Trophoblast cell (in vitro differentiated cells and primary cell): Measurements from ENCODE around the gene PEPD.

Source experiments
- DNase-seq, 2 donors: peaks; one replicate each; pipeline ENCODE4 v3.0.0-alpha.2; 2016
- H2AFZ ChIP-seq: 2 replicates; pipeline ENCODE4 v1.6.1; 2013; ENCODE audit warnings: low read length, moderate library complexity, mild to moderate bottlenecking; ENCODE audit not compliant: insufficient read depth, poor library complexity
- H2AK5ac ChIP-seq: 2 replicates; pipeline ENCODE4 v1.6.1; 2013; ENCODE audit warnings: mild to moderate bottlenecking, low read length
- H2BK120ac ChIP-seq: 2 replicates; pipeline ENCODE4 v1.6.1; 2013; ENCODE audit warnings: low read length, mild to moderate bottlenecking, moderate library complexity; ENCODE audit not compliant: insufficient read depth, poor library complexity
- H2BK12ac ChIP-seq: 2 replicates; pipeline ENCODE4 v1.6.1; 2013; ENCODE audit warnings: mild to moderate bottlenecking, low read length, moderate library complexity
- H2BK5ac ChIP-seq: 2 replicates; pipeline ENCODE4 v1.6.1; 2013; ENCODE audit warnings: low read length, low read depth, moderate library complexity, mild to moderate bottlenecking; ENCODE audit not compliant: poor library complexity
- H3K14ac ChIP-seq: 2 replicates; pipeline ENCODE4 v1.6.1; 2013; ENCODE audit warnings: mild to moderate bottlenecking, low read length
- H3K18ac ChIP-seq: 2 replicates; pipeline ENCODE4 v1.6.1; 2013; ENCODE audit warnings: mild to moderate bottlenecking, low read length
- H3K23ac ChIP-seq: 2 replicates; pipeline ENCODE4 v1.6.1; 2013; ENCODE audit warnings: low read length
- H3K27ac ChIP-seq: 2 replicates; pipeline ENCODE4 v1.5.1; 2013; ENCODE audit warnings: low read depth, mild to moderate bottlenecking, inconsistent platforms, low read length, moderate library complexity
- H3K27me3 ChIP-seq: 2 replicates; pipeline ENCODE4 v1.6.1; 2013; ENCODE audit warnings: inconsistent platforms, mild to moderate bottlenecking, low read length, moderate library complexity; ENCODE audit not compliant: insufficient read depth
- H3K36me3 ChIP-seq, 2 experiments: 1 replicate in 1 of 2; 2 replicates in 1 of 2; pipeline ENCODE4 v1.6.1; 2013; ENCODE audit warnings: low read length in 2 of 2, mild to moderate bottlenecking in 2 of 2, moderate library complexity in 1 of 2; ENCODE audit not compliant: insufficient read depth in 2 of 2, control insufficient read depth in 1 of 2
- H3K4ac ChIP-seq: 2 replicates; pipeline ENCODE4 v1.6.1; 2013; ENCODE audit warnings: low read depth, mild to moderate bottlenecking, low read length, moderate library complexity
- H3K4me1 ChIP-seq, 2 experiments: 1 replicate in 1 of 2; 2 replicates in 1 of 2; pipeline ENCODE4 v1.6.1; 2013; ENCODE audit warnings: low read length in 2 of 2, mild to moderate bottlenecking in 2 of 2, moderate library complexity in 1 of 2; ENCODE audit not compliant: insufficient read depth in 2 of 2, control insufficient read depth in 1 of 2
- H3K4me2 ChIP-seq: 2 replicates; pipeline ENCODE4 v1.6.1; 2013; ENCODE audit warnings: inconsistent platforms, mild to moderate bottlenecking, low read length, moderate library complexity
- H3K4me3 ChIP-seq: 2 replicates; pipeline ENCODE4 v1.5.1; 2013; ENCODE audit warnings: mild to moderate bottlenecking, low read depth, low read length, inconsistent platforms
- H3K79me1 ChIP-seq: one replicate; pipeline ENCODE4 v1.6.1; 2013; ENCODE audit warnings: low read length
- H3K79me2 ChIP-seq: 2 replicates; pipeline ENCODE4 v1.6.1; 2013; ENCODE audit warnings: low read length, mild to moderate bottlenecking; ENCODE audit not compliant: control insufficient read depth, insufficient read depth, poor library complexity
- H3K9ac ChIP-seq: 2 replicates; pipeline ENCODE4 v1.6.1; 2013; ENCODE audit warnings: mild to moderate bottlenecking, low read length
- H3K9me3 ChIP-seq: 2 replicates; pipeline ENCODE4 v1.6.1; 2013; ENCODE audit warnings: low read depth, mild to moderate bottlenecking, control low read depth, inconsistent platforms, low read length; ENCODE audit not compliant: insufficient read depth
- H4K12ac ChIP-seq: 2 replicates; pipeline ENCODE4 v1.6.1; 2013; ENCODE audit warnings: low read depth, mild to moderate bottlenecking, low read length, moderate library complexity
- H4K8ac ChIP-seq: 2 replicates; pipeline ENCODE4 v1.6.1; 2013; ENCODE audit warnings: low read depth, mild to moderate bottlenecking, low read length, moderate library complexity
- H4K91ac ChIP-seq: one replicate; pipeline ENCODE4 v1.6.1; 2013; ENCODE audit warnings: low read depth, mild to moderate bottlenecking, low read length, moderate library complexity
- WGBS: extraction: QIAGEN DNeasy Blood & Tissue Kit; methylation state at CpG from one replicate; pipeline ENCODE4 v1.1.7; 2013; ENCODE audit warnings: missing lambda C conversion rate; ENCODE audit not compliant: insufficient read length, insufficient coverage; ENCODE audit errors: extremely low coverage; 5-methylcytosine and 5-hydroxymethylcytosine counted together

PEPD gene

DNA sequence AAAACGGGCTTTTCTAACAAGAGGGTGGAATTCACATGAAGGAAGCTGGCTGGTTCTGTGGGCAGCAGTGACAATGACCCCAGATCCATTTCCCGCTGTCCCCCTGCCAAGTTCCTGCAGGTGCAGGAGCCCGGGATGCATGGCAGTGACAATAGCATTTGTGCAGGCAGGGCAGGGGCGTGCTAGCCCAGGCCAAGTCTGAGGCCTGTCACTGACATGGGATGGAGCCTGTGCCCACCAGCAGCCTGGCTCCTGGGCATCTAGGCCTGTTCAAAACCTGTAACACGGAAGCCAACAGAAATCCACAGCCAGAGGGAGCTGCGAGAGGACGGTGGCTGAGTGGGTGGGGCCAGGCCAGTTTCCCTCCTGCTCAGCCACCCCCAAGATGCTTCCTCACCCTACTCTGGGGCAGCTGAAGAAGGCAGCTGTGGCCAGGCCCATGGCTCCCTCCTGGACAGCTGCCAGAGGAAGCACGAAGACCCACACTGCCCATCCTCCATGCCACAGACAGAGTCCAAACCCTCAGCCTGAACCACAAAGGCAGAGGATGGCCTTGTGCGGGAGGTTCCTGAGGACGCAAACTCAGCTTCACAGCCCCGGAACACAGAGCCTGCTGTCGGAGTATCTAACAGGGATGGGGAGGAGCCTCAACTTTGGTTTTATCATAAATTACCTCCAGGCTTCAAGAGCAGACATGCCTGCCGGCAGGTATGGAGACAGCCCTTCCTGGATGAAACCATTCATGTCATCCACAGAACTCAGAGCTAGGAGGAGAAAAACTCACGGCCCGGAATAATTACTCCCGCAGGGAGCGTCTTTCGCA lies 74.0 kb downstream of the PEPD start:
- H2BK5ac ChIP-seq, result no peak overlapping the region
- no peak overlapping the region for H2AFZ ChIP-seq
- H2BK120ac ChIP-seq, result no peak overlapping the region
- H4K12ac ChIP-seq, result no peak overlapping the region
- H3K27ac ChIP-seq, result no peak overlapping the region
- no peak overlapping the region for H3K4me3 ChIP-seq
- H3K23ac ChIP-seq, result no peak overlapping the region
- H3K27me3 ChIP-seq, result no peaks in the 10 kb centered on the region
- no peaks in the 10 kb centered on the region for H3K4me1 ChIP-seq
- H3K79me1 ChIP-seq, result no peaks in the 10 kb centered on the region
- H3K4me2 ChIP-seq, result no peak overlapping the region
- H3K9me3 ChIP-seq, result peaks cover 4% of the 10 kb centered on the region
- H3K9ac ChIP-seq, result no peak overlapping the region
- no peak overlapping the region for H3K14ac ChIP-seq
- H3K4ac ChIP-seq, result no peak overlapping the region
- H3K36me3 ChIP-seq, result peaks cover 2 to 4% of the 10 kb centered on the region in 2 experiments
- no peaks in the 10 kb centered on the region for H3K79me2 ChIP-seq
- DNase-seq, result peak in 1 of 2 donors; percentile 5
- no peak overlapping the region for H2AK5ac ChIP-seq
- no peak overlapping the region for H4K91ac ChIP-seq
- H2BK12ac ChIP-seq, result no peak overlapping the region
- no peak overlapping the region for H4K8ac ChIP-seq
- H3K18ac ChIP-seq, result no peak overlapping the region
- whole genome bisulfite sequencing, result no CpG with 5 or more reads among the region's 18 CpGs

- H3K79me2 ChIP-seq, result no peaks in the 10 kb centered on the region
- DNase-seq, result no peak
- H2AFZ ChIP-seq, result no peak overlapping the region
- no peaks in the 10 kb centered on the region for H3K4me1 ChIP-seq
- no peak overlapping the region for H3K14ac ChIP-seq
- no peak overlapping the region for H2BK120ac ChIP-seq
- H4K8ac ChIP-seq, result no peak overlapping the region
- H3K9ac ChIP-seq, result no peak overlapping the region
- peaks cover 4% of the 10 kb centered on the region for H3K9me3 ChIP-seq
- H3K79me1 ChIP-seq, result no peaks in the 10 kb centered on the region
- H3K36me3 ChIP-seq, result peaks cover 2 to 4% of the 10 kb centered on the region in 2 experiments
- no peak overlapping the region for H3K4ac ChIP-seq
- no peak overlapping the region for H3K4me2 ChIP-seq
- no peak overlapping the region for H3K27ac ChIP-seq
- H2AK5ac ChIP-seq, result no peak overlapping the region
- no peak overlapping the region for H2BK5ac ChIP-seq
- no peak overlapping the region for H3K18ac ChIP-seq
- H3K27me3 ChIP-seq, result no peaks in the 10 kb centered on the region
- WGBS, result no CpG with 5 or more reads among the region's 23 CpGs
- H3K4me3 ChIP-seq, result no peak overlapping the region
- H4K12ac ChIP-seq, result no peak overlapping the region
- H4K91ac ChIP-seq, result no peak overlapping the region
- no peak overlapping the region for H2BK12ac ChIP-seq
- no peak overlapping the region for H3K23ac ChIP-seq
These were observed 75.0 kb downstream of the PEPD start for GRCh38 chr19:33446330-33447293.

GRCh38 chr19:33445442-33446329 lies 75.9 kb downstream of the PEPD start:
- Histone ChIP-seq H3K14ac (no peak overlapping the region), H3K27ac (no peak overlapping the region), H3K4me3 (no peak overlapping the region), H3K4me1 (no peaks in the 10 kb centered on the region), H2BK120ac (no peak overlapping the region), H3K27me3 (no peaks in the 10 kb centered on the region), H3K4ac (no peak overlapping the region), H2BK12ac (no peak overlapping the region), H4K8ac (no peak overlapping the region), H3K9me3 (peaks cover 4% of the 10 kb centered on the region), H2AFZ (no peak overlapping the region), H3K23ac (no peak overlapping the region), H3K4me2 (no peak overlapping the region), H3K9ac (no peak overlapping the region), H3K18ac (no peak overlapping the region), H2AK5ac (no peak overlapping the region), H2BK5ac (no peak overlapping the region), H3K79me2 (no peaks in the 10 kb centered on the region), H4K12ac (no peak overlapping the region), H3K36me3 (peaks cover 2 to 4% of the 10 kb centered on the region in 2 experiments), H4K91ac (no peak overlapping the region), H3K79me1 (no peaks in the 10 kb centered on the region)
- no CpG with 5 or more reads among the region's 17 CpGs for WGBS
- DNase-seq, result peak in 1 of 2 donors; percentile 17
